GM12801 (cell line): ENCODE data around the gene RSKR.

Source experiments
- TF ChIP-seq, protein P1 (sequence below): IDR thresholded peaks from one replicate; pipeline ENCODE4 v1.5.1; 2011; ENCODE audit warnings: control low read depth; ENCODE audit not compliant: insufficient read length; ENCODE audit errors: extremely low read depth

RSKR gene

DNA sequence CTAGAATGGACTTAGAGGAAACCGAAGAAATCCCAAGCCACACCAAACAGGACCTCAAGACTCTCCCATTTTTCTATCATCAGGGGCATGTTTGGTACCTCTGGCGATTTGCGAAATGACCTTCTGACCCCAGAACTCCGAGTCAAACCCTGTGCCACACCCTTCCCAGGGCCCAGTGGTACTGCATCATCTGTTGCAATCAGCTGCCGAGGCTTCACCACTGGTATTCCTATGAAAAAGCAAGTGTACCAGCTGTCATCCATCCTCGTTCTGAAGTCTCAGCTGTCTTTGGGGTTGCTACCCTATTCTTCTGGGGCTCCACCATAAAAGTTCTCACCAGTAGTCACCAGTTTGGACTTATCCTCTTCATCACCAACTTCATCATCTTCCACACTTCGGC, 2.3 kb upstream of the RSKR start:
- TF ChIP-seq, protein P1, sequence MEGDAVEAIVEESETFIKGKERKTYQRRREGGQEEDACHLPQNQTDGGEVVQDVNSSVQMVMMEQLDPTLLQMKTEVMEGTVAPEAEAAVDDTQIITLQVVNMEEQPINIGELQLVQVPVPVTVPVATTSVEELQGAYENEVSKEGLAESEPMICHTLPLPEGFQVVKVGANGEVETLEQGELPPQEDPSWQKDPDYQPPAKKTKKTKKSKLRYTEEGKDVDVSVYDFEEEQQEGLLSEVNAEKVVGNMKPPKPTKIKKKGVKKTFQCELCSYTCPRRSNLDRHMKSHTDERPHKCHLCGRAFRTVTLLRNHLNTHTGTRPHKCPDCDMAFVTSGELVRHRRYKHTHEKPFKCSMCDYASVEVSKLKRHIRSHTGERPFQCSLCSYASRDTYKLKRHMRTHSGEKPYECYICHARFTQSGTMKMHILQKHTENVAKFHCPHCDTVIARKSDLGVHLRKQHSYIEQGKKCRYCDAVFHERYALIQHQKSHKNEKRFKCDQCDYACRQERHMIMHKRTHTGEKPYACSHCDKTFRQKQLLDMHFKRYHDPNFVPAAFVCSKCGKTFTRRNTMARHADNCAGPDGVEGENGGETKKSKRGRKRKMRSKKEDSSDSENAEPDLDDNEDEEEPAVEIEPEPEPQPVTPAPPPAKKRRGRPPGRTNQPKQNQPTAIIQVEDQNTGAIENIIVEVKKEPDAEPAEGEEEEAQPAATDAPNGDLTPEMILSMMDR, result no peak

DNA sequence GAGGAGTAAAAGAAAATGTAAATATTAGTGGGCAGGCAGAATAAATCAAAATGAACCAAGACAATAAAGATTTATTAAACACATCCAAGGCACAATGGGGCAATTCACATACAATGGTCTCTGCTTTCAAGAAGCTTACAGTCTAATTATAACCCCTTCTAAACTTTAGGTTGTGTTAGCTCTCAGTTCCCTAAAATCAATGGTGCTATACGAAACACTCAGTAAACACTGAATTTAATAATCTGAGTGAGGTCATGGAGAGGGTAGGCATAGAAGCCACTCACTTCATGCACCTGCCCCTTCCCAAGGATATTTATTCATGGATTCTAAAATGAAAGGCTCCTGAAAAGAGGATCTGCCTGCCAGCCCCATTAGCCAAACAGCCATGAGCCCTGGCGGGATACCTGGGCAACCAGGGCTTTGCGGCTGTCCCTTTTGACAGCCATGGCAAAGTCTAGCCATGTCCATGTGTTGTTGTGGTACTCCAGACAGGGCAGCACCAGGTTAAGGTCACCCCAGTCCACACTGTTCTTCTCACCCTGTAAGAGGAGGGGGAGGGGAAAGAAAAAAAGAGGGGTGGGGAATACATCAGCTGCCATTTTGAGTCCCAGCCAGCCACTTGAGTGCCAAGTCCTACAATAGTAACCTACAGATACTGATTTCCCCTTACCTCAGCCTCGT, 1.4 kb upstream of the RSKR start:
- TF ChIP-seq, protein P1, result no peak

DNA sequence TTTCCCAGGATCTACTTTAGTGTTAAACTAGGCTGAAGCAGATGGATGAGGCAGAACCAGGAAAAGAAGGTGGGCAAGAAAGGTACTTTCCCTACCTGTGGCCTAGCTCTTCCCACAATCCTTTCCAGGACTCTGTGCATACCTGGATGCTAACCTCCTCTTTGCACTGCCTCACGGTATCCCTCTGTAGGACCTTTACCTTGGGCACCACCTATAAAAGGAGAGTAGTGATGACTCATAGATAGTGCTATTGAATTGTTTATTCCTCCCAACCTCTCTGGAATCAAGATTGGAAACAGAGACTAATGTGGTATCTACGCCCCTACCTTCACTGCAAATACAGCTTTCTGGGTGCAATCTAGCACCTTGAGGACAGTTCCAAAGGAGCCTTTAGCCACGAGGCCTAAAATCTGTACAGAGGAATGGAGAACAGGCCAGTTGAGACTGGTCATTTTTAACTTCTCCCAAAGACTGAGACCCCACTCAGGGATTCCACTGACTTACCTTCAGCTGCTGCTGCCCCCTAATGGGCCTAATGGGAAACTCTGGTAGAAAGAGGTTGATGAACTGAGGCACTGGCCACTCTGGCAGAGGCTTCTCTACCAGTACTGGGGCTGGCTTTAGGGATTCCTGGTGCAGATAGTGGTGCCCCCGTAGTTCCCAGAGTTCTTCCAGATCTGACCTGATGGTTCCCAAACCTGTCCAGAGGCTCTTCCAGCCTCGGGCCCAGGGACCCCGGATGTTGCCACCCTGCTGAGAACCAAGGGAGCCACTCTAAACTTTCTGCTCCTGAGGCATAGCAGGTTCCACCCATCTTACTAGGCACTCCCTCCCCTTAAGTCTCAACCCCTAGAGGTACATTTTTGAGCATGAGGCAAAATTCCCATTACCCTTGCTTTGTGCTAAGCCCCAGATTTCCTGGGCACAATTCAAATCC, 781 bp downstream of the RSKR start:
- TF ChIP-seq, protein P1, result no peak

DNA sequence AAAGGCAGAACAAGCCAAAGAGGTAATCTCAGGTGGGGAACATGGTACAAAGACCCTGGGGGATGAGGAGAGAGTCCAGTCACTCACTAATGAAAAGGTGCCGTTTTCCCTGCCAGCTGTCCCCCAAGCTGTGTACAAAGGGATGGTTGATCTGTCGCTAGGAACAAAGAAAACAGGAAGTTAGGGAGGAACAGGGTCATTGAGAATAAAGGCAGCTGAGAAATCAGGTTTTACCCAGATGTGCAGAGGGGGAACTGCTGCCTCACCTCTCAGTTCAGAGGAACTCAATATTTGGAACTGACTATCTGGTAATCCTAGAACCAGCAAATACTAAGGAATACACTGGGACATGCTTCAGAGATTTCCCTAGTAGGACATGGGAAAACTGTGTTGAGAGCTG, 1.5 kb downstream of the RSKR start:
- TF ChIP-seq, protein P1, result no peak

DNA sequence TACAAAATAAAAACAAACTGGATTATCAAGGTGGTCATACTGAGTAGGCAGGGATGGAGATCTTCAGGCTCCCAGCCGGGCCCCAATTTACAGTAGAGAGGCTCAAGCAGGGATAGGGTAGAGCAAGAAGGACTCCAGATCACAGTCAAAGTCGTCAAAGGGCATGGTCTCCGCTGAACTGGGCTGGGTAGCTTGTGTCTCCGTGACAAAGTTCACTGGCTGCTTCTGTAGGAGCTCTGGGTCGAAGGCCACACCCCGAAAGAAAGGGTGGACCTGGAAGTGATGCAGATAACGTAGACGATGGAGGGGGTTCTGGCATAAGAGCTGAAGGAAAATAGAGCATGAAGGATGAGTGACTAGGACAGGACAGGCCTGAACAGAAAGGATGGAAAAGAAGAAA, 3.6 kb downstream of the RSKR start:
- TF ChIP-seq, protein P1, result no peak

DNA sequence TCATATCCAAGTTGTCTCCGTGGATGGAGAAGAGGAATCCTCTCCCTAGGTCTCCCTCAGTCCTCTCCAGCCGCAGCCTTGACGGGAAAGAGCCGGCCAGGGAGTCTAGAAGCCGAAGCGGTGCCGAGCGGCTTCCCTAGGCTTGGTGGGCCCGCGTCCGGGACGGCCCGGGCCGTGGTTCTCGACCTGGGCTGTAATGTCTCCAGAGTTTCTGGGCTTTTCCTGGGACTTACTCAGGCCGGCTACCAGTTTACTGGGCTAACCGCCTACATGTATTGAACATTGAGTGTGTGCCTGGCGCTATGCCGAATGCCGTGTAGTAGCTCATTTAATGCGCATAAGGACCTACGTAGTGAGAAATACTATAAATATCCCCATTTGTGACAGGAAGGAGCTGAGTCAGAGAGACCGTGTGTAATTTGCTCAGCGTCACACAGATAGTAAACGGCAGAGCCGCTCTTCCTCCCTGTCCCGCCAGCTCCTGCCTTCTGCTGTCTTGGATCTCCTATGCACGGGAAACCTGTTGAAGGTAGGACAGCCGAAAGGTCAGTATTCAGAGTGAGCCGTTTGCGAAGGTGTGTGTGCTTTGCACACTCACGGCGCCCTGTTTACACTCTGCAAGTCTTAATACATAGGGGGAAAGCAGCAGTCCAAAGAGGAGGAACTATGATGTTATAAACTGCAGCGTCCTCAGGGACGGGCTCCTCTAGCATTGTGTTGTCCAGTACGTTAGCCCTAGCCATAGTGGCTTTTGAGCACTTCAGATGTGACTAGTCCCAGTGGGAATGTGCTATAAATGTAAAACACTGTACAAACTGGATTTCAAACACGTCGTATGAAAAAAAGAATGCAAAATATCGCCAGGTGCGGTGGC, 14.4 kb downstream of the RSKR start:
- TF ChIP-seq, protein P1, result no peak
